Lower leg skin (tissue), 4 donors: Measurements from ENCODE around the gene ACSL6. TPM values are rescaled to one million over a fixed set of nuclear protein-coding genes. Genes with fewer than 3 reads are reported as not detected.

ENCODE experiments used
- DNase-seq, 2 donors: peaks; one replicate each; pipeline ENCODE4 v3.0.0-alpha.2; 2019; ENCODE audit warnings: low spot score in 2 of 2
- H3K4me3 ChIP-seq: fragments of 200-600 bp; sonication (generic); 2 replicates; pipeline ENCODE4 v1.5.1; 2017; ENCODE audit warnings: mild to moderate bottlenecking, low read depth; ENCODE audit not compliant: poor library complexity, severe bottlenecking
- POLR2A ChIP-seq, 2 donors: fragments of 450-650 bp; IDR thresholded peaks; one replicate each; pipeline ENCODE4 v1.6.1; 2016 to 2017; ENCODE audit warnings: antibody characterized with exemption in 2 of 2, mild to moderate bottlenecking in 1 of 2, moderate library complexity in 1 of 2
- WGBS, 2 donors: methylation state at CpG; one replicate each; pipeline ENCODE4 v1.1.5; 2018; 5-methylcytosine and 5-hydroxymethylcytosine counted together
- intact Hi-C: fragments of 100-400 bp; cut with DNase I; formaldehyde crosslinking; loops from one replicate; pipeline ENCODE4 v1.15.0; 2023; ENCODE audit warnings: low total_unique reads
- total RNA-seq, 4 donors: library from RNA; depleted of rRNA; stranded (reverse); fragments of >200 nt; gene quantifications; one replicate each; pipeline ENCODE4 v1.1.0, GENCODE V29; 2016
- TF ChIP-seq, protein P1 (sequence below), 3 donors: fragments of 450-650 bp; IDR thresholded peaks; one replicate each; pipeline ENCODE4 v1.5.1; 2016; ENCODE audit warnings: antibody characterized with exemption in 3 of 3, mild to moderate bottlenecking in 3 of 3, moderate library complexity in 2 of 3

ACSL6 gene
- total RNA-seq, 4 donors from 2014 or later = 0.27 to 0.59 (median 0.32) TPM; not detected in 1

DNA sequence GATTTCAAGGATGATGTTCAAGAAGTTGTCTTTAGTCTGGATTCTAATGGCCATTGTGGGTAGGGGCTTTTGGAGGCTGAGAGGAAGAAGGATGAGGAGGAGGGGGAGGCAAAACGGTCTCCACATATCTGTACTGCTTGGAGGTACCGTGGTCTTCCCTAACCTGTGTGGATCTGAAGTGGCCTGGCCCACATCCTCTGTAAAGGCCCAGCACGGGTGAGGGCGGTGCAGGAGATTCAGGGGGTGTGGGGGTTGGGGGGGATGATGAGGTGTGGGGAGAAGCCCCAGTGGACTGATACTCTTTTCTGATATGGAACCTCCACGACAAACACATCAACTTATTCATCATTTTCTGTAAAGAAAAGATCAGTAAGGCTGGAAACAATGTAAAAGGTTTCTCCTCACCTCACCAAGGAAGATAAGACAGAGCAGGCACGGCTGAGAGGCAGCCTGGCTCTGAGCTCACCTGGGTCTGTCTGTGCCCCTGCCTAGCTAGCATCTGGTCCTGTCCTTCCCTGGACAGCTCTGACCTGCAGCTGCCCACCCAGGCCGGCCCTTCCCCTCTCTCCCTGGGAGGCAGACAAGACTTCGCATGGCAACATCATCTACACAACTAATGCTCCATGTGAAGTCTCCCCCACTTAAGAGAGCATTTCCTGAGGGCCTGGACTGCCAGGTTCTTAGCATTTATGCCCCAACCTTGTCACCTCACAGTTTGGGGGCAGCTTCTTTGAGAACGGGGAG lies 43.4 kb upstream of the ACSL6 start:
- DNase-seq = peak in 1 of 2 donors; percentile 76
- TF ChIP-seq POLR2A (IDR thresholded peaks at IDR 0.05) = no peak
- TF ChIP-seq, protein P1, sequence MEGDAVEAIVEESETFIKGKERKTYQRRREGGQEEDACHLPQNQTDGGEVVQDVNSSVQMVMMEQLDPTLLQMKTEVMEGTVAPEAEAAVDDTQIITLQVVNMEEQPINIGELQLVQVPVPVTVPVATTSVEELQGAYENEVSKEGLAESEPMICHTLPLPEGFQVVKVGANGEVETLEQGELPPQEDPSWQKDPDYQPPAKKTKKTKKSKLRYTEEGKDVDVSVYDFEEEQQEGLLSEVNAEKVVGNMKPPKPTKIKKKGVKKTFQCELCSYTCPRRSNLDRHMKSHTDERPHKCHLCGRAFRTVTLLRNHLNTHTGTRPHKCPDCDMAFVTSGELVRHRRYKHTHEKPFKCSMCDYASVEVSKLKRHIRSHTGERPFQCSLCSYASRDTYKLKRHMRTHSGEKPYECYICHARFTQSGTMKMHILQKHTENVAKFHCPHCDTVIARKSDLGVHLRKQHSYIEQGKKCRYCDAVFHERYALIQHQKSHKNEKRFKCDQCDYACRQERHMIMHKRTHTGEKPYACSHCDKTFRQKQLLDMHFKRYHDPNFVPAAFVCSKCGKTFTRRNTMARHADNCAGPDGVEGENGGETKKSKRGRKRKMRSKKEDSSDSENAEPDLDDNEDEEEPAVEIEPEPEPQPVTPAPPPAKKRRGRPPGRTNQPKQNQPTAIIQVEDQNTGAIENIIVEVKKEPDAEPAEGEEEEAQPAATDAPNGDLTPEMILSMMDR (IDR thresholded peaks at IDR 0.05) = no peak

GRCh38 chr5:132054031-132054696 lies 42.7 kb upstream of the ACSL6 start:
- H3K4me3 ChIP-seq = no peak overlapping the region
- peak; percentile 10 to 75 for DNase-seq
- 84 to 89% methylated on average over 10 of the region's 10 CpGs for WGBS, 2 donors
- intact Hi-C loops = no loop called here
- no peak for TF ChIP-seq POLR2A (IDR thresholded peaks at IDR 0.05)
- TF ChIP-seq, protein P1 (IDR thresholded peaks at IDR 0.05) = no peak

More for the DNA sequence above, 43.4 kb upstream of the ACSL6 start:
- WGBS, 2 donors = 73 to 78% methylated on average over 9 of the region's 9 CpGs
- intact Hi-C loops = no loop called here
- no peak overlapping the region for H3K4me3 ChIP-seq

- WGBS, 2 donors = 81 to 91% methylated on average over 4 of the region's 4 CpGs
- no peak for TF ChIP-seq POLR2A (IDR thresholded peaks at IDR 0.05)
- TF ChIP-seq, protein P1 (IDR thresholded peaks at IDR 0.05) = no peak
- no peak overlapping the region for H3K4me3 ChIP-seq
- intact Hi-C loops = no loop called here
- peak in 1 of 2 donors; percentile 49 for DNase-seq
These were observed 42.0 kb upstream of the ACSL6 start for GRCh38 chr5:132053483-132053882.

- no peak for TF ChIP-seq POLR2A (IDR thresholded peaks at IDR 0.05)
- TF ChIP-seq, protein P1 (IDR thresholded peaks at IDR 0.05) = no peak
- intact Hi-C loops = no loop called here
- no peak overlapping the region for H3K4me3 ChIP-seq
- 79 to 80% methylated on average over 10 of the region's 10 CpGs for WGBS, 2 donors
- DNase-seq = peak in 1 of 2 donors; percentile 56
These were observed 41.1 kb upstream of the ACSL6 start for GRCh38 chr5:132052520-132052919.

DNA sequence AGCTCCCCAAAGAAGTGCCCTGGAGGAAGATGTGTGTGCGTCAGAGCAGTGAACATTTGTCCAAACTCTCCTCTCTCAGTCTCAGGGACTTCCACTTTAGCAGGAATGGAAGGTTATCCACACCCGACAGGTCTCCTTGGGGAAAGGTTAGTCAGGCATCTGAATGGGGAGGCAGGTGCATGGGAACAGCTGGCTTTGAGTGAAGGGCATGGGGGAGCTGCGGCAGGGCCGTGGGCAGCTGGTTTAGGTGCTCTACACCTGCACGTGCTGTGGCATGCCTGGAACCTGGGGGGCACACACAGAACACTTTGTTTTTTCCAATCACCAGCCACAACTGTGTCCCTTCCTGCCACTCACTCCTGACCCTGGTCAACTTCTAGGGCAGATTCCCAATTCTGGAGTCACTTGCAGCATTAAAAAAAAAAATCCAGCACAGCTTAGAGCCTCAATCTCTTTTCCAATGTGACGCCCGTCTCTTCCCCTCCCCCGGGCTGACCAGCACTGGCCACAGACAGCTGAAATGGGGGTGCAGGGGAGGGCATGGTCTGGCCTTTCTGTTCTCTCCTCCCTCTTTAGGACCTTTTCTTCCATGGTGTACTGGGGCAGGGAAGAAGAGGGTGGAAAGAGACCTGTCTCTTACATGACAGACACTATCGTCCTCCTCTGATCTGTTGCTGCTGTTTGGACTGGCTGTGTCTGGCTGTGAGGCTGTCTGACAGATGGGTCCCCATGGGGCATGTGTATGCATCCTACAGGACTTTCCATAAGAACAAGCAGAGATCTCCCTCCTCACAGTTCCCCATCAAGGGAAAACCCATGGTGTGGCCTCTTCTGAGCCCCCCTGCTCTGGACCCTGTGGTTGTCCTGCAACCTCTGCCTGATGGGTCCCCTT lies 39.4 kb upstream of the ACSL6 start:
- no peak for TF ChIP-seq POLR2A (IDR thresholded peaks at IDR 0.05)
- TF ChIP-seq, protein P1 (IDR thresholded peaks at IDR 0.05) = no peak
- 72 to 76% methylated on average over 9 of the region's 9 CpGs for WGBS, 2 donors
- peak; percentile 5 to 68 for DNase-seq
- intact Hi-C loops = no loop called here
- H3K4me3 ChIP-seq = no peak overlapping the region
